PC-9 (cell line): ENCODE measurements around the gene DCUN1D1. TPM values are rescaled to one million over a fixed set of nuclear protein-coding genes. Genes with fewer than 3 reads are reported as not detected.
"Not testable (repeated sequence)": the region's sequence is repeated elsewhere in the genome, so short reads cannot be mapped to it uniquely, and the experiment has no call there.

Experiments
- BruUV-seq: library from RNA; stranded (reverse); fragments of 400-500 nt; replicated peaks from 2 replicates; lab custom pipeline; 2021; lab: Mats Ljungman, UMichigan
- CTCF ChIA-PET: fragments of 300-600 bp; sonication (Branson Sonifier 250); formaldehyde crosslinking; loops from one replicate; lab custom pipeline; 2022; ENCODE audit warnings: antibody characterized with exemption; lab: Charles Lee
- POLR2A ChIA-PET: fragments of 300-600 bp; sonication (Branson Sonifier 250); formaldehyde crosslinking; loops from one replicate; lab custom pipeline; 2022; ENCODE audit warnings: antibody characterized with exemption; ENCODE audit not compliant: unreplicated experiment; lab: Charles Lee
- DNase-seq, 2 experiments: peaks; one replicate each; pipeline versions ENCODE4 v3.0.0 to v3.0.0-alpha.2; 2015 to 2022; ENCODE audit warnings: mixed read lengths in 1 of 2
- H2AFZ ChIP-seq: fragments of 200-600 bp; sonication (generic); 2 replicates; pipeline ENCODE4 v1.8.1; 2017; ENCODE audit warnings: antibody characterized with exemption
- H3F3A ChIP-seq: fragments of 200-600 bp; sonication (generic); 2 replicates; pipeline ENCODE4 v1.8.1; 2017; ENCODE audit warnings: antibody characterized with exemption, mild to moderate bottlenecking, low read depth; ENCODE audit not compliant: insufficient read depth
- H3K27ac ChIP-seq: fragments of 200-600 bp; sonication (generic); 2 replicates; pipeline ENCODE4 v1.6.1; 2016; ENCODE audit warnings: mixed run types
- H3K27me3 ChIP-seq: fragments of 200-600 bp; sonication (generic); 2 replicates; pipeline ENCODE4 v1.6.1; 2016; ENCODE audit warnings: low read depth, mixed run types; ENCODE audit not compliant: insufficient read depth
- H3K36me3 ChIP-seq: fragments of 200-600 bp; sonication (generic); 2 replicates; pipeline ENCODE4 v1.6.1; 2016; ENCODE audit warnings: low read depth, mixed run types
- H3K4me1 ChIP-seq: fragments of 200-600 bp; sonication (generic); replicated peaks from 2 replicates; pipeline ENCODE4 v1.6.1; 2016; ENCODE audit warnings: mixed run types; ENCODE audit not compliant: insufficient read depth
- H3K4me2 ChIP-seq: fragments of 200-600 bp; sonication (generic); 2 replicates; pipeline ENCODE4 v1.6.1; 2017; ENCODE audit warnings: mixed run types
- H3K4me3 ChIP-seq: fragments of 200-600 bp; sonication (generic); 2 replicates; pipeline ENCODE4 v1.6.1; 2016; ENCODE audit warnings: mixed run types
- H3K79me2 ChIP-seq: fragments of 200-600 bp; sonication (generic); 2 replicates; pipeline ENCODE4 v1.6.1; 2017; ENCODE audit warnings: low read depth, mixed run types
- H3K9me2 ChIP-seq: fragments of 200-600 bp; sonication (generic); 2 replicates; pipeline ENCODE4 v1.8.1; 2017; ENCODE audit warnings: mild to moderate bottlenecking; ENCODE audit not compliant: insufficient read depth
- H3K9me3 ChIP-seq: fragments of 200-600 bp; sonication (generic); 2 replicates; pipeline ENCODE4 v1.8.1; 2016; ENCODE audit warnings: low read depth; ENCODE audit not compliant: insufficient read depth
- H4K20me1 ChIP-seq: fragments of 200-600 bp; sonication (generic); 2 replicates; pipeline ENCODE4 v1.8.1; 2017; ENCODE audit not compliant: insufficient read depth
- CTCF ChIP-seq: fragments of 200-600 bp; sonication (generic); conservative IDR thresholded peaks from 2 replicates; pipeline ENCODE4 v1.6.1; 2017; ENCODE audit warnings: mixed run types, antibody characterized with exemption, mild to moderate bottlenecking, moderate library complexity
- EZH2 ChIP-seq: fragments of 200-600 bp; sonication (generic); IDR thresholded peaks from 2 replicates; pipeline ENCODE4 v1.8.0; 2017; ENCODE audit warnings: antibody characterized with exemption, low read depth
- intact Hi-C: fragments of 100-400 bp; cut with micrococcal nuclease; formaldehyde crosslinking; loops from one replicate; pipeline ENCODE4 v1.10.0; 2022; ENCODE audit not compliant: unreplicated experiment
- total RNA-seq: library from RNA; stranded (reverse); gene quantifications from 2 replicates; pipeline ENCODE4 v1.2.3, GENCODE V29; 2021

DCUN1D1 gene
- total RNA-seq, 1 experiment from 2014 or later: 93.5 TPM

DNA sequence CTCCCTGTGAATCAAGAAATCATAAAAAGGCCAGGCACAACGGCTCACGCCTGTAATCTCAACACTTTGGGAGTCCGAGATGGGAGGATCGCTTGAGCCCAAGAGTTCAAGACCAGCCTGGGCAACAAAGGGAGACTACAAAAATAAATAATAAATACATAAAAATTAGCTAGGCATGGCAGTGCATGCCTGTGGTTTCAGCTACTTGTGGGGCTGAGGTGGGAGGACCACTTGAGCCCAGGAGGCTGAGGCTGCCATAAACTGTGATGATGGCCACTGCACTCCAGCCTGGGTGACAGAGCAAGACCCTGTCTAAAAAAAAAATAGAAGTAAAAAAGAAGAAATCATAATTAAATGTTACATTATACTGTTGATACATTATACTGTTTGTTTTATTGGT, 28.0 kb upstream of the DCUN1D1 start:
- intact Hi-C loops: no loop called here
- no peak overlapping the region for H2AFZ ChIP-seq
- H3K9me3 ChIP-seq: no peaks in the 10 kb centered on the region
- no peak for DNase-seq
- no peaks in the 10 kb centered on the region for H3K4me1 ChIP-seq
- ChIA-PET POLR2A (no interaction called here), CTCF (no interaction called here)
- no peak overlapping the region for H3K27ac ChIP-seq
- H3K4me2 ChIP-seq: no peak overlapping the region
- H3K9me2 ChIP-seq: 0 out of 2 replicates have a peak, but pooled peaks cover 2% of the 10 kb centered on the region
- no peaks in the 10 kb centered on the region for H3K27me3 ChIP-seq
- H3K79me2 ChIP-seq: no peaks in the 10 kb centered on the region
- BruUV-seq: no TSS peak
- no peaks in the 10 kb centered on the region for H4K20me1 ChIP-seq
- TF ChIP-seq EZH2: no peak
- no peak for TF ChIP-seq CTCF
- H3F3A ChIP-seq: no peaks in the 10 kb centered on the region
- no peak overlapping the region for H3K4me3 ChIP-seq
- no peaks in the 10 kb centered on the region for H3K36me3 ChIP-seq

DNA sequence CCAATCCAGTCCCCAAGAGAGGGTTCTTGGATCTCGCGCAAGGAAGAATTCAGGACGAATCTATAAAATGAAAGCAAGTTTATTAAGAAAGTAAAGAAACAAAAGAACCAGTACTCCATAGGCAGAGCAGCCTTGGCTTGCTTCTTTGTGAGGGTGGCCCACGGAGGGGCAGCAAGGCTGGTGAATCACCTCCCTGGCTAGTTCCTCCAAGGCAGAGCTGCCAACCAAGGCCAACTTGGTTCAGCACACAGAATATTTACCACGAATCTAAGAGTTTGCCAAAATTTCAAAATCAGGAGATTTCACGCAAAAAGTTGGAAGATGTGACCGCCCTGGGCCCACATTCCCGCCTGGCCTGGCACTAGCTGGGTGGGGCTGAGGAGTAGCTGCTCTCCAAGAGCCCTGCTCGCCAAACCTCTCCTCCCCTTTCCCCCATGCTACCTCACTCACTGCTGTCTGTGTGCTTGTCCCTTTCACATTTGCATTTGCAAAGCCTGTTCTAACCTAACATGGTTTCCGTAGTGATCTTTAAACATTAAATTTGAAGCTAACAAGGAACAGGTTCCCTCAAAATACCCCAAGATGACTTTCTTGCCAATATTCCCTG, 26.2 kb upstream of the DCUN1D1 start:
- Histone ChIP-seq H3K79me2 (no peaks in the 10 kb centered on the region), H3K27ac (no peak overlapping the region), H3F3A (no peaks in the 10 kb centered on the region), H3K9me2 (0 out of 2 replicates have a peak, but pooled peaks cover 5% of the 10 kb centered on the region), H3K4me3 (no peak overlapping the region), H2AFZ (no peak overlapping the region), H3K9me3 (no peaks in the 10 kb centered on the region), H3K4me2 (no peak overlapping the region), H4K20me1 (no peaks in the 10 kb centered on the region), H3K4me1 (no peaks in the 10 kb centered on the region), H3K27me3 (no peaks in the 10 kb centered on the region), H3K36me3 (no peaks in the 10 kb centered on the region)
- intact Hi-C loops: no loop called here
- ChIA-PET POLR2A (no interaction called here), CTCF (no interaction called here)
- TF ChIP-seq EZH2 (no peak), CTCF (no peak)
- BruUV-seq: no TSS peak
- DNase-seq: no peak

DNA sequence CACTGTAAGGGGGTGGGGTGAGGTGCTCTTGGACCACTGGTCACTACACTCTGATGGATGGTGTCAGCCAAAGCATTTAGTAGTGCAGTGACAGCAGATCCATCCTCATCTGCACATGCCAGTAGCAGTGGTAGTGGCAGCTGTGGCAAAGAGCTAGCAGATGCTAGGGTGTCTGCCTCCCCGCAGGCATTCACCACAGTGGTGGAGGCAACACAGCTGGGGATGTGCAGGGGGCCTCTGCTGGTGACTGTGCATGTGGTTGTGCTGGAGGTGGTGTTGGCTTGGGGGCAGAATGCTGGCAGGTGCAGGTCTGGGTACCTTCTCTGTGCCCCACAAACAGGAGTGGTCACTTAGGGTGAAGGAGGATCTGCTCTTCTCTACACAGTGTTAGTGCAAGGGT, 19.4 kb upstream of the DCUN1D1 start:
- intact Hi-C loops: no loop called here
- no peaks in the 10 kb centered on the region for H3K36me3 ChIP-seq
- H3K4me2 ChIP-seq: no peak overlapping the region
- no peak overlapping the region for H3K4me3 ChIP-seq
- CTCF ChIA-PET: no interaction called here
- no peaks in the 10 kb centered on the region for H3F3A ChIP-seq
- H3K9me3 ChIP-seq: no peaks in the 10 kb centered on the region; the same call in 1 of the 2 replicates
- no peak overlapping the region for H3K27ac ChIP-seq
- POLR2A ChIA-PET: no interaction called here
- DNase-seq: no peak
- H4K20me1 ChIP-seq: no peaks in the 10 kb centered on the region
- no peak for TF ChIP-seq EZH2
- TF ChIP-seq CTCF: no peak
- no peaks in the 10 kb centered on the region for H3K27me3 ChIP-seq
- H3K9me2 ChIP-seq: 0 out of 2 replicates have a peak, but pooled peaks cover 5% of the 10 kb centered on the region
- H3K79me2 ChIP-seq: no peaks in the 10 kb centered on the region
- H2AFZ ChIP-seq: no peak overlapping the region
- H3K4me1 ChIP-seq: no peaks in the 10 kb centered on the region
- no TSS peak for BruUV-seq

- H3K4me3 ChIP-seq, H3K27me3 ChIP-seq, intact Hi-C loops, BruUV-seq, H3F3A ChIP-seq, H4K20me1 ChIP-seq, H3K79me2 ChIP-seq, H3K4me2 ChIP-seq, POLR2A ChIA-PET, H3K4me1 ChIP-seq, H3K9me2 ChIP-seq, CTCF ChIA-PET, H3K27ac ChIP-seq, H2AFZ ChIP-seq, H3K36me3 ChIP-seq, DNase-seq, H3K9me3 ChIP-seq: not testable (repeated sequence)
These were observed 13.3 kb upstream of the DCUN1D1 start for GRCh38 chr3:182993486-182994201.
